DMS114 treated with DMSO at 0.1 percent for 48 hours (cell line): ENCODE data around the gene SERP2.
A peak's percentile ranks its signal among the peaks of the same experiment; 100 is the strongest.

Source experiments
- DNase-seq: peaks from one replicate; lab custom pipeline; 2025; ENCODE audit not compliant: unreplicated experiment; lab: John Stamatoyannopoulos, UW

Gene SERP2

GRCh38 chr13:44433863-44434765 lies 60.5 kb downstream of the SERP2 start:
- DNase-seq = no peak

- DNase-seq = no peak
These were observed 61.1 kb downstream of the SERP2 start for GRCh38 chr13:44434766-44435141.

GRCh38 chr13:44435142-44435918 lies 61.7 kb downstream of the SERP2 start:
- DNase-seq = peak; percentile 87

GRCh38 chr13:44435919-44436510 lies 62.4 kb downstream of the SERP2 start:
- DNase-seq = no peak

- peak; percentile 79 for DNase-seq
These were observed 63.1 kb downstream of the SERP2 start for GRCh38 chr13:44436589-44437337.

GRCh38 chr13:44437356-44438233 lies 64.0 kb downstream of the SERP2 start:
- peak; percentile 46 for DNase-seq

- DNase-seq = no peak
These were observed 64.6 kb downstream of the SERP2 start for GRCh38 chr13:44438234-44438579.

GRCh38 chr13:44439452-44440024 lies 65.9 kb downstream of the SERP2 start:
- DNase-seq = no peak

- no peak for DNase-seq
These were observed 66.5 kb downstream of the SERP2 start for GRCh38 chr13:44440046-44440608.
